GM12873 (cell line): ENCODE results near the gene ESRRG.

Experiments
- CTCF ChIP-seq: IDR thresholded peaks from 2 replicates; pipeline ENCODE4 v1.5.1; 2012; ENCODE audit warnings: low read depth, mild to moderate bottlenecking, moderate library complexity, low read length, control low read depth; ENCODE audit not compliant: insufficient read depth; ENCODE audit errors: missing control alignments

The ESRRG gene

DNA sequence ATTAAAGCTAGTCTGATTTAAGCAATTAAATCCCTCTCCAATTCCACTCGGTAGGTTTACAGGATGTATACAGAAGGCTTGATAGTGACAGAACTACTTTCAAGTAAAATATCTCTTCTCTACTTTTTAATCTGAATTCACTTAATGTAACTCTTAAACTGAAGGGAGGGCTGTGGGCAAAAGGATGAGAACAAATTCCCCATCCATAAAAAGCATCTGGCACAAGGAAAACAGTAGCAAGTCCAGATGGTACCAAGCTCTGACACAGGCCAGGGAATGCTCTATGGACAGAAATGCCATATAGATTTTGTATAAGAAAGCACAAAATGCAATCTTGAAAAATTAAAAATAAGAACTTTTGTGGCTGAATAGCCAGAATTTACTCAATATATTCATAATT is 246.9 kb downstream of the ESRRG start:
- no peak for TF ChIP-seq CTCF

DNA sequence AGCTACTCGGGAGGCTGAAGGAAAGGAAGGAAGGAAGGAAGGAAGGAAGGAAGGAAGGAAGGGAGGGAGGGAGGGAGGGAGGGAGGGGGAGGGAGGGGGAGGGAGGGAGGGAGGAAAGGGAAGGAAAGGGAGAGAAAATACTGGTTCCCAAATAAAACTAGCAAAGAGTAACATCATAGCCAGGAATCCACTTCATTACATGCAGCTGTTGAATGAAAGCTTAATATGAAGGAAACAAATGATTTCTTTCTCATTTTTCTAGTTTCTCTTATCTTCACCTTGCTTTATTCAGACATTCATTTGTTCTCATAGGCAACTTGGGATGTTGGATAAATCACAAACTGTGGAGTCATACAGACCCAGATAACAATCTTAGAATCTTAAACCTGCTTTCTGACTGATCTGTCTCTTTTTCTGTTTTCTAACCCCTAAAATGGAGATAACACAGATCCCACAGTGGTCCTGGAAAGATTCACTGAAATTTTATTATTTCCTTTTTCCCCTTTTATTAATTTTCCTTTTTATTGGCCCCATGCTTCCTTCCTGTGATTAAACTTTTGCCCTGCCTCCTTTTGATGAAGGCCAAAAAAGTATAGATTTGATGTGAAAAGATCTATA is 247.5 kb downstream of the ESRRG start:
- no peak for TF ChIP-seq CTCF

- TF ChIP-seq CTCF, result no peak
Measured at GRCh38 chr1:216466162-216466801, 256.9 kb downstream of the ESRRG start.

- no peak for TF ChIP-seq CTCF
Measured at GRCh38 chr1:216464489-216464888, 258.7 kb downstream of the ESRRG start.

- TF ChIP-seq CTCF, result no peak
Measured at GRCh38 chr1:216462066-216462775, 261.0 kb downstream of the ESRRG start.

GRCh38 chr1:216461466-216461865 is 261.8 kb downstream of the ESRRG start:
- TF ChIP-seq CTCF, result no peak

DNA sequence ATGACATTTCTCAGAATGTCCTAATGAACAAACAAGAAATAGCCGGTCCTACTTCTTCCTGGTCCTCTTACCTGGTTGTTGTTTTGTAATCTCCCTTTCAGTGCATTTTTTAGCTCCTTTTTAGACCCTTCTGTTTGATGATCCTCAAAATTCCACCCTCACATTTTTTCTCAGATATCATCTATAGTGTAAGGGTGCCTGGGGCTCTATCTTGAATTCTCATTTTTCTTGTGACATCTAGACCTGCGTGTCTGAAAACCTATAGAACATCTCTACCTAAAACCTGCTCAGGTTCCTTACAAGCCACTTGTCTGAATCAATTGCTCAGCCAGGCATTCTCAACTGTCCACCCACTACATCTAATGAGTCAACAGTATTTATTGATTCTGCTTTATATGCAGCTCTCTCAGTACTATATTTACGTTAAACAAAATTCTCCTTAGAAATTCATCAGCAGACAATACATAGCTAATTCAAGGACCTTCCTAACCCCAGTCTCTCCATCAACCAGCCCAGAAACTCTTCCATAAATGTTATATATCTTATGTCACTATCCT is 263.5 kb downstream of the ESRRG start:
- no peak for TF ChIP-seq CTCF
